Ectodermal cell (in vitro differentiated cells): Measurements from ENCODE around the gene TMEM132D.

Experiments used
- H3K27ac ChIP-seq: 2 replicates; pipeline ENCODE4 v1.7.0; 2013; ENCODE audit warnings: mild to moderate bottlenecking, low read depth, low read length; ENCODE audit not compliant: insufficient read depth, poor library complexity, severe bottlenecking
- H3K27me3 ChIP-seq: 2 replicates; pipeline ENCODE4 v1.7.0; 2013; ENCODE audit warnings: mild to moderate bottlenecking, low read length; ENCODE audit not compliant: insufficient read depth, control insufficient read depth, poor library complexity, severe bottlenecking
- H3K36me3 ChIP-seq: one replicate; pipeline ENCODE4 v1.7.0; 2013; ENCODE audit warnings: low read length; ENCODE audit not compliant: control insufficient read depth, insufficient read depth
- H3K4me1 ChIP-seq: one replicate; pipeline ENCODE4 v1.7.0; 2013; ENCODE audit warnings: low read length; ENCODE audit not compliant: control insufficient read depth, insufficient read depth
- H3K4me3 ChIP-seq: 2 replicates; pipeline ENCODE4 v1.7.0; 2013; ENCODE audit warnings: low read depth, low read length, control low read depth; ENCODE audit not compliant: insufficient read depth
- H3K9me3 ChIP-seq: 2 replicates; pipeline ENCODE4 v1.7.0; 2013; ENCODE audit warnings: mild to moderate bottlenecking, low read length, moderate library complexity; ENCODE audit not compliant: control insufficient read depth
- WGBS, 2 experiments: methylation state at CpG; one replicate each; pipeline ENCODE4 v1.1.7; 2013; ENCODE audit warnings: missing lambda C conversion rate in 2 of 2; 5-methylcytosine and 5-hydroxymethylcytosine counted together

Gene TMEM132D

DNA sequence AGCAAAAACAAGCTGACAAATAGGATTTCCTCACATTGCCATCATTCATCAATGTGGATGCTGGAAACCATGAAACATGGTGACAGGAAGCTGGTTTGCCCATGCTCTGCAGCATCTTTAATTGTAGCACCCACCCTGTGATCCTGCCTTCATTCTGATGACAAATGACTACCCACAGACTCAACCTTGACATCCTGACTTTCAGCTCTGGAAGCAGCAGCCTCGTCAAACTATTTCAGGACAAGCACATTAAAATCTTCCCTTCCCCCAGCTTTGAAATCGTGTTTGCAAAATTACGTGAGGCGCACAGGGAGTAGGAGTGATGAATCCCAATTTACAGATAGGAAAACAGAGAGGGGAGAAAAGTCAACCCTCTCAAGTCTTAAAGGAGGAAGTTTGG, 765.0 kb downstream of the TMEM132D start:
- WGBS, 2 experiments, result 92 to 94% methylated on average over 4 of the region's 4 CpGs
- H3K4me3 ChIP-seq, result no peak overlapping the region
- H3K27me3 ChIP-seq, result no peaks in the 10 kb centered on the region
- no peak overlapping the region for H3K27ac ChIP-seq
- no peaks in the 10 kb centered on the region for H3K36me3 ChIP-seq
- H3K9me3 ChIP-seq, result no peaks in the 10 kb centered on the region
- no peaks in the 10 kb centered on the region for H3K4me1 ChIP-seq

DNA sequence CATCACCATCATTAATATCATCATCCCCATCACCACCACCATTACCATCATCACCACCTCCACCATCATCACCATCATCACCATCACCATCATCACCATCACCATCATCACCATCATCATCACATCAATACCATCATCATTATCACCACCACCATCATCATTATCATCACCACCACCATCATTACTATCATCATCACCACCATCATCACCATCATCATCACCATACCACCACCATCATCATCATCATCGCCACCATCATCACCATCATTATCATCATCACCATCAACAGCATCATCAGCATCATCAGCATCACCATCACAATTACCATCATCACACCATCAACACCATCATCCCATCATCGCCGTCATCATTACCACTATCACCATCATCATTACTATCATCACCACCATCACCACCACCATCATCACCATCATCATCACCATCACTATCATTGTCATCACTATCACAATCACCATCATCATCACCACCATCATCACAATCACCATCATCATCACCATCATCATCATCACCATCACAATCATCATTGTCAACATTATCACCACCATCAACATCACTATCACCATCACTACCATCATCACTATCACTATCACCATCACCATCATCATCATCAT, 767.0 kb downstream of the TMEM132D start:
- Histone ChIP-seq H3K27ac (no peak overlapping the region), H3K4me1 (no peaks in the 10 kb centered on the region), H3K4me3 (no peak overlapping the region), H3K9me3 (no peaks in the 10 kb centered on the region), H3K36me3 (no peaks in the 10 kb centered on the region), H3K27me3 (no peaks in the 10 kb centered on the region)
- 89 to 92% methylated on average over 3 of the region's 3 CpGs for WGBS, 2 experiments

DNA sequence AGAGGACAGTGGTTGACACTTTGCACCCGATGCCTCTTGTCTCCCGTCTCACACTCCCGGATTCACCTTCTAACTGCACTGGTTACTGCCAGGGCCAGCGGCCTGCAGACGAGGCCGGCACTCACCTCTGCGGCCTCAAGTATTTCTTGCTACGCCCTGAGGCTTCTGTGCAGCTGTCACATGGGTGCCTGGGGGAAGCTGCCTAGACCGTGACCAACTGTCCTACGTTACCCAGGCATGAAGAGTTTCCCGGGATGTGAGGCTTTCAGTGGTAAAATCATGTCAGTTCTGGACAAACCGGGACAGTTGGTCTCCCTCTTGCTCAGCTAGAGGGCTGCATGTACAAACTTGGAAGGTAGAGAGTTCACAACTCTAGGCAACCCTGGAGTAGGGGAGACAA, 776.1 kb downstream of the TMEM132D start:
- H3K27ac ChIP-seq, result no peak overlapping the region
- H3K4me3 ChIP-seq, result no peak overlapping the region
- no peaks in the 10 kb centered on the region for H3K27me3 ChIP-seq
- 92% methylated on average over 12 of the region's 12 CpGs for WGBS, 2 experiments
- H3K36me3 ChIP-seq, result no peaks in the 10 kb centered on the region
- H3K9me3 ChIP-seq, result no peaks in the 10 kb centered on the region
- no peaks in the 10 kb centered on the region for H3K4me1 ChIP-seq

DNA sequence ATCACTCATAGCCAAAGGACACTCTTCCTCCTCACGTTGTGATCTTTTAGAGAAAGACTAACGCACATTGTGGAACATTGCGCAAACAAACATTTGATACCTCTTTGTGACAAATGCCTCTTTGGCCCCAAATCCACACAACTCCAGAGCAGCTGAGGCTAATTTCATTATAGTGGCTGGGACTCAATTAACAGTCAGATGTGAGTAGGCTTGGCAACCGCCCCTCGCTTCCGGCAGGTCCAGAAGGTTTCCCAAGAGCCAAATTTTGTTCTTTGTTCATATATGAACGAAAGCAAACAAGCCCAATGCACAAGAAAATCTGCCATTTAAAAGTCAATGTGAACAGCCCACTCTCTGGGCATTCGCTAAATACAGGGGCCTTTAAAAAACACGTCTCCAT, 776.6 kb downstream of the TMEM132D start:
- H3K36me3 ChIP-seq, result no peaks in the 10 kb centered on the region
- 93 to 94% methylated on average over 9 of the region's 9 CpGs for WGBS, 2 experiments
- no peaks in the 10 kb centered on the region for H3K4me1 ChIP-seq
- no peak overlapping the region for H3K27ac ChIP-seq
- no peaks in the 10 kb centered on the region for H3K9me3 ChIP-seq
- no peak overlapping the region for H3K4me3 ChIP-seq
- no peaks in the 10 kb centered on the region for H3K27me3 ChIP-seq

DNA sequence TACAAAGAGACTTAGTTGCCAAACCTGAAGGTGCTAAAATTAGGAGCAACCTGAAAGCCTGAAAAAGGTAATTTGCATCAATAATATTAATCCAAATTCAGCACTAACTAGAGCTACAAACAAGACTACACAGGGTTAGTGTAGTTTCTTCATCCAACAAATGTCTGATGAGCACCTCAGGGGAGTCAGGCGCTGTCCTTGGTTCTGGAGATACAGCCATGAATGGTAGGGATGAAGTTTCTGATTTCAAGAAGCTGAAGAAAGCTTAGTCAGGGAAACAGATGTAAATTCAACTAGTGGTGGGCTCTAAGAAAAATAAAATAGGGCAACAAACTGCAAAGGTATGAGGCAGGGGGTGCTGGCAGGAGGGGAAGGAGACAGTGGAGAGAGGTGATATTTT, 784.3 kb downstream of the TMEM132D start:
- Histone ChIP-seq H3K36me3 (no peaks in the 10 kb centered on the region), H3K9me3 (no peaks in the 10 kb centered on the region), H3K4me1 (no peaks in the 10 kb centered on the region), H3K27me3 (no peaks in the 10 kb centered on the region), H3K27ac (no peak overlapping the region), H3K4me3 (no peak overlapping the region)
- WGBS, 2 experiments, result 86 to 98% methylated on average over 1 of the region's 1 CpG

DNA sequence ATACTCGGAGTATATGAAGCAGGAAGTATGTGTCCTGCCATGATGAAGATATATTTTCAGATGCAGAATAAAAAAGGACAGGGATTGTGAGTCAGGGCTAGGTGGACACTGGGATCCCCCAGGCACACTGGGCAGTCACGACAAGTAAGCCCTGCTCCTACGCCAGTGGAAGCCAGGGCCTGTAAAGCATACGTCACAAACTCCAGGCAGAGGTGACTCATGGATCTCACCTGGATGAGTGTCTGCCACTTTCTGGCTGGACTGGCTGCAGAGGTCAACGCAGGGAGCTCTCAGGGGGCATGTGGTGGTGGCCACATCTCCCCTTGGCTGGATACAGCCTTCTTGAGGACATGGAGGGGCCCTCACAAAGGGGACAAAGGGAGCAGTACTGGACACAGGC, 788.3 kb downstream of the TMEM132D start:
- 89 to 94% methylated on average over 5 of the region's 5 CpGs for WGBS, 2 experiments
- no peaks in the 10 kb centered on the region for H3K9me3 ChIP-seq
- no peak overlapping the region for H3K27ac ChIP-seq
- H3K4me1 ChIP-seq, result no peaks in the 10 kb centered on the region
- no peaks in the 10 kb centered on the region for H3K27me3 ChIP-seq
- H3K36me3 ChIP-seq, result no peaks in the 10 kb centered on the region
- H3K4me3 ChIP-seq, result no peak overlapping the region

DNA sequence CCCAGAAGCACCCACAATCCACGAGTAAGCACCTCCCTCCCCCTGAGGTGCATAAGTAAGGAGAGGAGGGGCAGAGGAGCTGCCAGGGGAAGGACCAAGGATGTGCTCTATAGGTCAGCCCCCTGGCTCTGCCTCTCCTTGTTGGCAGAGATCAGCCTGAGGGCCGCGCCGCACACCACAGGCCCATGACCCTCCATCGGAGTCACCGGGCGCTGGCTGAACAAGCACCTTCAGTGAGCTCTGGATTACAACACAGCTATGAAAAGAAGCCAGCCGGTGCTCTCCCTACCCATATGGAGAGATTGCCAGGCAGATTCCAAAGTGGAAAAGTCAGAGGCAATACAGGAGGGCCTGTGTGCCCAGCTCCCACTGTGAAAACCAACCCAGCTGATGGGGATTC, 793.2 kb downstream of the TMEM132D start:
- Histone ChIP-seq H3K36me3 (no peaks in the 10 kb centered on the region), H3K4me1 (no peaks in the 10 kb centered on the region), H3K9me3 (no peaks in the 10 kb centered on the region), H3K27me3 (no peaks in the 10 kb centered on the region), H3K27ac (no peak overlapping the region), H3K4me3 (no peak overlapping the region)
- WGBS, 2 experiments, result 92 to 94% methylated on average over 8 of the region's 8 CpGs

DNA sequence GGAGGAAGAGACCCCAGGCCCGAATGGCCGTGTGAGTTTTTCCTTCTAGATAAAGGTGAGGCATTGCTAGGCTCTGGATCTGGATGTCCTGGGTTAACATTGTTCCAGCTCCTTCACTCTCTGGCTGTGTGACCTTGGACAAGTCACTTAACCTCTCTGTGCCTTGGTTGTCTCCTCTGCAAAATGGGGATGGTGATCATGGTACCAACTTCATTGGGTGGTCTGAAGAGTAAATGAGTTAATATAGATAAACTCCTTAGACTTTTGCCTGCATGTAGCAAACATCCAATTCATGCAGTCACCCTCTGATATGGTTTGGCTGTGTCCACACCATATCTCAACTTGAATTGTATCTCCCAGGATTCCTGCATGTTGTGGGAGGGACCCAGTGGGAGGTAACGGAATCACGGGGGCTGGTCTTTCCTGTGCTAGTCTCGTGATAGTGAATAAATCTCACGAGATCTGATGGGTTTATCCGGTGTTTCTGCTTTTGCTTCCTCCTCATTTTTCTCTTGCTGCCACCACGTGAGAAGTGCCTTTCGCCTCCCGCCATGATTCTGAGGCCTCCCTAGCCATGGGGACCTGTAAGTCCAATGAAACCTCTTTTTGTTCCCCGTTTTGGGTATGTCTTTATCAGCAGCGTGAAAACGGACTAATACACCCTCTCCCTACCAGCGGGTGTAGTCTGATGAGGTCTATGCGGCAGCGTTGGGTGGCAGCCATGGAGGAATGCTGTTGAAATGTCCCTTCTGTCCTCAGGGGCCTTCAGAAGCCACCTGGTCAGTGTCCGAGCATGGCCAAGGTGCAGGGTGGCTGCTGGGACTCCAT, 794.4 kb downstream of the TMEM132D start:
- no peaks in the 10 kb centered on the region for H3K27me3 ChIP-seq
- H3K36me3 ChIP-seq, result no peaks in the 10 kb centered on the region
- no peaks in the 10 kb centered on the region for H3K4me1 ChIP-seq
- H3K9me3 ChIP-seq, result no peaks in the 10 kb centered on the region
- no peak overlapping the region for H3K4me3 ChIP-seq
- WGBS, 2 experiments, result 89 to 92% methylated on average over 17 of the region's 17 CpGs
- no peak overlapping the region for H3K27ac ChIP-seq

DNA sequence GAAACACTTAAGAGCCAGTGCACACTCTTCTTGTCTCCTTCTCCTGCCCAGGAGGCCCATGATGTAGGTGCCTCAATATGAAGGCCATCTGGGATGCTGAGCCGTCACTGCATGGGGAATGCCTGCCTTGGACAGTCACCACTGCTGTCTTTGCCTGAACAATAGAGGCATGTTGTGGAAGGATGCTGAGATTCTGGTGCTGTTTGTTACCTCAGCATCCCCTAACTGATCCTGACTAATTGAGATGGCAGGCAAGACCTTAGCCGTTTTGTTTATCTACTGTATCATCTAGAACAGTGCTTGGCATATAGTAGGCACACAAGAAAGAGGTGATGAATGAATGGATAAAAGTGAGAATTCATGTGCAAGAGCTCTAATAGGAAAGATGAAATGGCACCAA, 797.1 kb downstream of the TMEM132D start:
- H3K36me3 ChIP-seq, result no peaks in the 10 kb centered on the region
- 86 to 100% methylated on average over 2 of the region's 2 CpGs for WGBS, 2 experiments
- H3K9me3 ChIP-seq, result no peaks in the 10 kb centered on the region
- H3K27me3 ChIP-seq, result no peaks in the 10 kb centered on the region
- no peak overlapping the region for H3K4me3 ChIP-seq
- H3K27ac ChIP-seq, result no peak overlapping the region
- no peaks in the 10 kb centered on the region for H3K4me1 ChIP-seq

DNA sequence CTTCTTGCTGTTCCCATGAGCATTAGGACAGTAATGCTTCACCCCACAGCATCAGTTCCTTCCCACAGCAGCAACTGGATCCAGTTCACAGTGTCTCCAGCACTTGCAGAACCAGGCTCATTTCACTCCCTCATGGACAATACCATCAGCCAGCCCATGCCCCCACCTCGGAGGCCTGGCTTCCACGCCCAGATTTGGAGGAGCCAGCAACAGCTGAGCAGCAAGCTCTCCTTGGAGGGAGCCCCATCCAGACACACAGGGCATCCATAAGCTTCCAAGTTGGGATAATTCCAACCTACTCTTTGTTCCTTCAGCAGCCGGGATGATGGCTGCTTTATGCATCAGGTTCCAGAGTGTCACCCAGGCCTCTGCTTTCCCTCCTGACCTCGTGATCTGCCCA, 800.6 kb downstream of the TMEM132D start:
- Histone ChIP-seq H3K27ac (no peak overlapping the region), H3K9me3 (no peaks in the 10 kb centered on the region), H3K4me3 (no peak overlapping the region), H3K36me3 (no peaks in the 10 kb centered on the region), H3K27me3 (no peaks in the 10 kb centered on the region), H3K4me1 (peaks cover 5% of the 10 kb centered on the region)
- 85 to 88% methylated on average over 4 of the region's 4 CpGs for WGBS, 2 experiments
